ENCODE measurements around the gene XIRP1.

XIRP1 gene

DNA sequence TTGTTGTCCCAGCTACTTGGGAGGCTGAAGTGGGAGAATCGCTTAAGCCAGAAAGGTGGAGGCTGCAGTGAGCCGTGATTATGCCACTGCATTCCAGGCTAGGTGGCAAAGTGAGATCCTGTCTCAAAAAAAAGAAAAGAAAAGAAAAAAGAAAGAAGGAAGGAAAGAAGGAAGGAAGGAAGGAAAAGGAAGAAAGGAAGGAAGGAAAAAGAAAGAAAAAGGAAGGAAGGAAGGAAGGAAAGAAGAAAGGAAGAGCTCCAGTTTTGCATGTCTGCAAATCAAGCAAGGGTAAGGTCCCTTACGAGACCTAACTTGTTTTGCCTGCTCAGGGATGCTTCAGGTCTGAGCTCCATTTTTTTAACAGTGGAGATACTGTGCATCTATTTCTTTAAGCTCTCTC is 3.6 kb upstream of the XIRP1 start:
- Histone ChIP-seq H3K27me3 (no peaks in the 10 kb centered on the region), H3K27ac (no peak overlapping the region), H3K4me1 (peaks cover 27% of the 10 kb centered on the region), H4K20me1 (no peaks in the 10 kb centered on the region), H3K4me2 (no peak overlapping the region), H3K36me3 (no peaks in the 10 kb centered on the region), H3K4me3 (no peak overlapping the region), H3K9ac (no peak overlapping the region), H3K9me3 (no peaks in the 10 kb centered on the region)
- no peak for TF ChIP-seq Cebpa-rat (IDR thresholded peaks at IDR 0.05)

DNA sequence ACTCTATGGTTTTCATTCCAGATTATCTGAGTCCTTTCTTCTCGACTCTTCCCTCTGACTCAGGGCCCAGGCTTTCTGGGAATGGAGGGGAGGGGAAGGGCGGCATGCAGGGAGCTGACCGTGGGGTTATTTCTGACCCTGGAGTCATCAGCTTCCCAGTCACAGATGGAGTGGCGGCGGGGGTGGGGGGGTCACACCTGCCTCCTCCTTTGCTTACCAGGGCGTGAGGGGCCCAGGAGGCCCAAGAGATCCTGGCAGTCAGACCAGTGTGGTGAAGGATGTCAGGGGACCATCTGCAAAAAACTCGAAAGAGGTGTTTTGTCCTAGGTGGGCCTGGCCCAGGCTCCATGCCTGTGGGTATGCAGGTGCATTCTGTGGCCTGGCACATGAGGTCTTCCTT is 996 bp upstream of the XIRP1 start:
- peaks cover 42% of the 10 kb centered on the region for H3K4me1 ChIP-seq
- no peak overlapping the region for H3K9ac ChIP-seq
- no peaks in the 10 kb centered on the region for H3K9me3 ChIP-seq
- H3K4me3 ChIP-seq: no peak overlapping the region
- no peak overlapping the region for H3K27ac ChIP-seq
- H4K20me1 ChIP-seq: no peaks in the 10 kb centered on the region
- no peaks in the 10 kb centered on the region for H3K27me3 ChIP-seq
- no peaks in the 10 kb centered on the region for H3K36me3 ChIP-seq
- no peak overlapping the region for H3K4me2 ChIP-seq
- TF ChIP-seq Cebpa-rat (IDR thresholded peaks at IDR 0.05): no peak

DNA sequence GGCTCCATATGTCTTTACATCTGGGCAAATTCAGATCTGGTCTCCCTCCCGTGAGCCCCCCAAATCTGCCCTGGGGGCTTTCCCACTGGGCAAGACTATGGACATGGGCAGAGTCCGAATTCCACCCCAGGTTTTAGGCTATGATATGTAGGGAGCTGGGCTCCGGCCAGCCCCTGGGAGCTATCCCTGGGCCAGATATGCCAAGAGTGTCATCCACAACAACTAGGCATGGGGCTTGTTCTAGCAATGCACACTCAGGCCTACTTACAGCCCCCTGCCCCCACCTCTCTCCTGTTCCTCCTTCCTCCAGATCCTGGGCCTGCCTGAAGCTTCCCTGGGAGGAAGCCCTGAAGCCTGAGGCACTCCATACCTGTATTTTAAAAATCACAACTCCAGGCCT is 622 bp downstream of the XIRP1 start:
- Histone ChIP-seq H4K20me1 (no peaks in the 10 kb centered on the region), H3K4me1 (peaks cover 51% of the 10 kb centered on the region), H3K9me3 (no peaks in the 10 kb centered on the region), H3K9ac (peak overlapping the region; percentile 53), H3K27ac (peak overlapping the region; percentile 54; the same call in 1 of the 2 replicates), H3K27me3 (no peaks in the 10 kb centered on the region), H3K36me3 (no peaks in the 10 kb centered on the region), H3K4me2 (peak overlapping the region; percentile 72), H3K4me3 (no peak overlapping the region)
- TF ChIP-seq Cebpa-rat (IDR thresholded peaks at IDR 0.05): no peak

DNA sequence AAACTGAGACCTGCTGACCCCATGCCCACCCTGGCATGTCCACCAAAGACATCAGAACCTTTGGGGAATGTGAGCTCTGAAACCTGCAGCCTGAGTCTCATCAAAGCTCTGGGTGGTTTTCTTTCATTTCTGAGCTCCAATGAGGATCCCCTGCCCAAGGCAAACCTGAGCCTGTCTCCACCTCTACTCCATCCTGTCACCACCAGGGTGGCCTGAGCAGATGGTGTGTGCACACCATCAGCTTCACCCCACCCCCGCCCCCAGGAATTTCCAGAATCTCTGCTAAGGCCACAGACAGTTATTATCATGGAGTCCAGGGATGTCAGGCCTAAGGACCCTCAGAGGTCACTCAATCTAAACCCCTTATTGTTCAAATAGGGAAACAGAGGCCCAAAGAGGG is 1.3 kb downstream of the XIRP1 start:
- Histone ChIP-seq H3K4me3 (no peak overlapping the region), H3K27ac (peak overlapping the region; percentile 54; the same call in 1 of the 2 replicates), H3K4me1 (peaks cover 48% of the 10 kb centered on the region), H3K9me3 (no peaks in the 10 kb centered on the region), H3K9ac (no peak overlapping the region), H3K36me3 (no peaks in the 10 kb centered on the region), H4K20me1 (no peaks in the 10 kb centered on the region), H3K27me3 (no peaks in the 10 kb centered on the region), H3K4me2 (peak overlapping the region; percentile 72)
- TF ChIP-seq Cebpa-rat (IDR thresholded peaks at IDR 0.05): no peak

DNA sequence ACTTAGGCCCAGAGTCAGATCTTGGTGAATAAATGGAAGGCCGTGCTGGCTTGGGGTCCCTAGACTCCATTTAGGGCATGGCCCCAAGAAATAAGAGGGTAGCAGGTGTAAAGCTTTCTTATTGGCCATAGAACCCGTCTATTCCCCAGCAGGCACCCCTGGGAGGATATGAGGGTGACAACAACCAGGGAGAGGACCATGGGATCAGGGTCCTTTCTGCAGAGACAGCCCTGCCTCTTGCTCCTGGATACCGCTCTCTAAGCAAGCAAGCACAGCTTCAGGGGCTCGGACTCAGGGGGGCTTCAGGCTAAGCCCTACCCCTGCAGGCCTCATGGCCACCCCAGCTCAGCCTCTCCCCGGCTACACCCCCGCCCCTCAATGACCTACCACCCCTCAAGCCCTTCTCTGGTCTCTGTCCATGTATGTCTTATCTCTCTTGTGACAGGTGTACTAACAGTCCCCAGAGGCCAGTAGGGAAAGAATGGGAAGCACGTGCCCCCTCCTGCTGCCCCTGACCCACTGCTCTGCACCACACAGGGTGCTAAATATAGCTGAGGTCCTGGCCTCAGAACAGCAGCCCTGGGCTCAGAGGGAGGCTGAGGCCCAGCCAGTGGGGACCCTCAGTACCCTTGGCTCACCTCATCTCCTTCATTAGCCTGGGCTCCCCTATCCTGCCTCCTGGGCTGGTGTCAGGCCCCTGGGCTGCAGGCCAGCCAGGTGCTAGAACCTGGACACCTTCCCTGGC is 1.9 kb downstream of the XIRP1 start:
- Histone ChIP-seq H3K9me3 (no peaks in the 10 kb centered on the region), H3K27me3 (no peaks in the 10 kb centered on the region), H4K20me1 (no peaks in the 10 kb centered on the region), H3K4me3 (no peak overlapping the region), H3K36me3 (no peaks in the 10 kb centered on the region), H3K4me1 (peaks cover 45% of the 10 kb centered on the region), H3K4me2 (peak overlapping the region; percentile 72), H3K9ac (no peak overlapping the region), H3K27ac (peak overlapping the region; percentile 54; the same call in 1 of the 2 replicates)
- no peak for TF ChIP-seq Cebpa-rat (IDR thresholded peaks at IDR 0.05)

DNA sequence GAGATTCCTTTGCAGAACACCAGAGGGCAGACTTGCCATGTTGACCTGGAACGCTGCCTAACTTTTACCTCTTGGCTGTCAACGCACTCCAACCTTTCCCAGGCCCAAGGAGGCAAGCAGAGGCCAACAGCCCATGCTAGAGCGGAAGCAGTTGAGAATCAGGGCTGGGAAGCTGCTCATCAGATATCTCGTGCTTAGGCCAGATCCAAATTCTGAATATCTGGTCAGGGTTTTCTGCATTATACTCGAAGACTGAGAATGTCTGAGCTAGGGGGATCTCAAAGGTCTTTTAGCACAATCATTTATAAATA is 2.5 kb downstream of the XIRP1 start:
- no peak overlapping the region for H3K4me3 ChIP-seq
- H3K36me3 ChIP-seq: no peaks in the 10 kb centered on the region
- no peak overlapping the region for H3K27ac ChIP-seq
- H3K9ac ChIP-seq: no peak overlapping the region
- peaks cover 45% of the 10 kb centered on the region for H3K4me1 ChIP-seq
- peak overlapping the region; percentile 72 for H3K4me2 ChIP-seq
- H3K9me3 ChIP-seq: no peaks in the 10 kb centered on the region
- H4K20me1 ChIP-seq: no peaks in the 10 kb centered on the region
- no peaks in the 10 kb centered on the region for H3K27me3 ChIP-seq
- no peak for TF ChIP-seq Cebpa-rat (IDR thresholded peaks at IDR 0.05)

DNA sequence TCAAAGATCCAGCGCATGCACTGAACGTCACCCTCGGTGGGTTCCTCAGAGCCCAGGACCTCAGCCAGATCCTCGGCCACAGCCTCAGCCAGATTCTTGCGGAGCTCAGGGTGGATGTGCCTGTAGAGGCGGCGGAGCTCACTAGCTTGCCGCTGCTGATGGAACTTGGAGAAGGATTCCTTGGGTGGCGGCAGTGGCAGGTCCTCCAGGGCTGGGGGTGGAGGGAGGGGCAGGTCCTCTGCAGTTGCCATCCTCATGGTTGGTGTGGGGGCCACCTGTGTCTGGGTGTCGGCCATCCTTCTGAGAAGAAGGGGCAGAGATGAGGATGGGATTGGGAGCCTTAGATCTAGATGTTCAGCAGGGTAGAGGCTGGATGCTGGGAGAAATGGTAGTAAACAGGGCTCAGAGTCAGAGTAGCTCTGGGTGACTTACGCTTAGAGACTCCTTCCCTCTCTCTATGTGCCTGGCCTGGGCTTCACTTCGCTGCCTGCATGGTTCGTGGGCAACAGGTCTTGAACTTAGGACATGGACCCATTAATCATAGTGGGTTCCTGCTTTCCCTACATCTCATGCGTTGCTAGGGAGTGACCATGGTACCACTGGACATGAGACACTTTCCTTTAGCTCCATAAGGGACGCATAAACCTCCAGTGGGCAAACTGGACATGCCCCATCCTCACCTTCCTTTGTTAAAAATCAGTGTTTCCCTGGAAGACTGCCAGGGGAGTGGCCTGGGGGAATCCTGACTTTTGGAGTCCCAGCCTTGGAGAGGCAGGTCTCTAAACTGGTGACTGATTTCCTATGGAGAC is 3.0 kb downstream of the XIRP1 start:
- H3K4me3 ChIP-seq: no peak overlapping the region
- H3K4me2 ChIP-seq: no peak overlapping the region
- H3K27me3 ChIP-seq: no peaks in the 10 kb centered on the region
- no peaks in the 10 kb centered on the region for H3K9me3 ChIP-seq
- no peak overlapping the region for H3K9ac ChIP-seq
- H3K4me1 ChIP-seq: peaks cover 49% of the 10 kb centered on the region
- H3K27ac ChIP-seq: no peak overlapping the region
- H3K36me3 ChIP-seq: no peaks in the 10 kb centered on the region
- H4K20me1 ChIP-seq: no peaks in the 10 kb centered on the region
- TF ChIP-seq Cebpa-rat (IDR thresholded peaks at IDR 0.05): no peak

DNA sequence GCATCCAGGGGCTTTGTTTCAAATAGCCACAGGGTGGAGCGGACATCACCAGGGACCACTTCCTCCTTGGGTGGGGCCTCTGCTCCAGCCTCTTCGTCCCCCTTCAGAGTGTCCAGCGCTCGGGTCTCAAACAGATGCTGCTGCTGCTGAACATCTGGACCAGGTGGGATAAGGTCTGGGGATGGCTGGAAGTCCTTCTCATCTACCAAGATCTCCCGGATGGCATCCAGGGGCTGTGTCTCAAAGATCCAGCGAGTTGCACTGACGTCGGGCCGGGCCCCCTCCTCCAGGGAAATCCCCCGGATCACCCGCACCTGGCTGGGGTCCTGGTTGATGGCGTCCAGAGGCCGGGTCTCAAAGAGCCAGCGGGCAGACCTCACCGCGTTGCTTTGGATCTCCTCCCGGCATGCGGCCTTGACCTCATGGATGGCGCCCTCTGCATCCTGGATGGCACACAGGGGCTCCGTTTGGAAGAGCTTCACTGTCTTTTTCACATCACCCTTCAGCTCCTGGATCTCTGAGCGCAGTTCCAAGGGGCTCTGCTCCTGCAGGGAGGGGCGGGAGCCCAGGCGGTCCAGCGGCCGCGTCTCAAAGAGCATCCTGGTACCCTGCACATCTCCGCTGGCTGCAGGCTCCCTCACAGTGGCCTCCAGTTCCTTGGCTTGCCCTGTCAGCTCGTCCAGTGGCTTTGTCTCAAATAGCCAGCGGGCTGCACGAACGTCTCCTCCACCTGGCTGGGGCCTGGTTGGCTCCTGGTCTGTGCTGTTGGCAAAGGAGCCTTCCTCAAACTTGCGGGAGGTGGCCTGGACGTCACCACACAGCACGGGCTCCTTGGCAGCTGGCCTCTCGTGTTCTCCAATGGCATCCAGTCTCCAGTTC is 3.9 kb downstream of the XIRP1 start:
- H4K20me1 ChIP-seq: no peaks in the 10 kb centered on the region
- no peak overlapping the region for H3K4me2 ChIP-seq
- H3K27ac ChIP-seq: no peak overlapping the region
- H3K4me3 ChIP-seq: no peak overlapping the region
- H3K9ac ChIP-seq: no peak overlapping the region
- H3K36me3 ChIP-seq: no peaks in the 10 kb centered on the region
- TF ChIP-seq Cebpa-rat (IDR thresholded peaks at IDR 0.05): no peak
- H3K9me3 ChIP-seq: no peaks in the 10 kb centered on the region
- no peaks in the 10 kb centered on the region for H3K27me3 ChIP-seq
- peaks cover 57% of the 10 kb centered on the region for H3K4me1 ChIP-seq

DNA sequence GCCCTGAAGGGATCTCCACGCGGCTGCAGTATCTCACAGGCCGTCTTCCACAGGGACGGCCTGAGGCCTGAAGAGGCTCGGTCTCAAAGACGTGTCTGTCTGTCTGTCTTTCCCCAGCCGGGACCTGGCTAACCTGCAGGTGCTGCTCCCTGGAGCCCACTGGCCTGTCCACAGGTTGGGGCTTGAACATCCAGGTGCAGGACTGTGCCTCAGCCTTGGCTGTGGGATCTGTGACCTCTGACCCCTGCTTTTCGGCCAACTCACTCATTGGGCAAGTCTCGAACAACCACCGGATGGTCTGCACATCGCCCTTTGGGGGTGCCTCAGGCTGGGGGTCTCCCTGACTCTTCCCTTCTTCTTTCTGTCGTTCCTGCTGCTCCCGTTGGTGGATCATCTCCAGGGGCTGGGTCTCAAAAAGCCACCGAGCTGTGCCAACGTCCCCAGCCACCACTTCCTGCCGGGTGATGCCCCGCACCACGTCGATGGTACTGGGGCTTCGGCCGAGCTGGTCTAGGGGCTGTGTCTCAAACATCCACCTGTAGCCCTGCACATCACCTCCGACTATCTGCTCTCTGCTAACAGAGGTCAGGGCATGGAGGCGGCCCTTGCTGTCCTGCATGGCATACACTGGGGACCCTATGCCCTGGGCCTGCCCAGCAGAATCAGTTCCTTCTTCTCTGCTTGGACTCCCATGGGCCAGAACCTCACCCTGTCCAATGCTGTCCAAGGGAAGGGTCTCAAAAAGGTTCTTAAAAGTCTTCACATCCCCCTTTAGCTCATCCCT is 4.8 kb downstream of the XIRP1 start:
- no peaks in the 10 kb centered on the region for H3K36me3 ChIP-seq
- H3K4me2 ChIP-seq: peak overlapping the region; percentile 14; the same call in 1 of the 2 replicates
- no peaks in the 10 kb centered on the region for H3K27me3 ChIP-seq
- H4K20me1 ChIP-seq: no peaks in the 10 kb centered on the region
- H3K9ac ChIP-seq: no peak overlapping the region
- H3K4me1 ChIP-seq: peaks cover 60% of the 10 kb centered on the region
- no peaks in the 10 kb centered on the region for H3K9me3 ChIP-seq
- H3K27ac ChIP-seq: no peak overlapping the region; the same call in 1 of the 2 replicates
- no peak for TF ChIP-seq Cebpa-rat (IDR thresholded peaks at IDR 0.05)
- H3K4me3 ChIP-seq: no peak overlapping the region

Measured in BLaER1 (cell line).